A549 treated with ZK216348 at 1 μM for 4 hours (cell line): ENCODE data around the gene STXBP6. TPM values are rescaled to one million over a fixed set of nuclear protein-coding genes. Genes with fewer than 3 reads are reported as not detected.

Experiments used
- total RNA-seq: library from RNA; stranded (reverse); fragments of 200-300 nt; extraction: Qiagen RNA extraction; gene quantifications from 5 replicates; pipeline ENCODE4 v1.2.3, GENCODE V29; 2022; ENCODE audit warnings: low read depth

The STXBP6 gene
- total RNA-seq, result 1.2 to 2.9 TPM (median 2.0 TPM) in 5 replicates

DNA sequence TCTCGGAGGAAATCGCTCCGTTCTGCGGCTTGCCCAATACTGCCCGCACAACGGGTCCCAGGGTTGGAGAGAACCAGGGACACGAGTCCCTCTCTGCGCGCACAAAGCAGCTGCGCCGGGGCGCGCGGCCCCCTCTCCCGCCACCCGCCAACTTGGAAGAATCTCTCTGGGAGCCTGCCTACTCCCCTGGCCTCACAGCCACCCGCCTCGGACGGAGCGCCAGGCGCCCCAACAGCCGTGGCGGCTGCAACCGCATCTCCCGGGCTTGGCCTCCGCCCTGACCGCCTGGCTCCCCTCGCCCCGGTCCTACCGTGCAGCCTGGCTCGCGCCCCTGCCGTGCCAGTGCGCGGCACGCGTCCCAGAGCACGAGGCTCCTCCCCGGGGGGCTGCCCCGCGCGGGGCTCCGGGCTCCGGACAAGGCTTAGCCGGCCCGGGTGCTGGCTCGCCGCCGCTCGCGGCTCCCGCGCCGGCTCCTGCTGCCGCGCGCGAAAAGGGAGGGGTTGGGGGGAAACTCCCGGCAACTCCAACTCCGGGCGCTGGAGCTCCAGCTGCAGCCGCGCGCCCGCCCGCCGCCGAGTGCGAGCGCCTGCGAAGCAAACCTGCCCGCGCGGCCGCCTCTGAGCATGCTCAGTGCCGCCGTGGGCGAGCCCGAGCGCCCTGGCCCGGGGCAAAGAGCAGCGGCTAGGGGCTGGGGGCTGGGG, at the start of gene STXBP6:
Gene STXBP6 (minus strand): TSS at position 580 of the 701 bp plus-strand sequence. CDS start 75,329 bp downstream, outside the sequence.

